ENCODE measurements around the gene MACROD1.

MACROD1 gene

DNA sequence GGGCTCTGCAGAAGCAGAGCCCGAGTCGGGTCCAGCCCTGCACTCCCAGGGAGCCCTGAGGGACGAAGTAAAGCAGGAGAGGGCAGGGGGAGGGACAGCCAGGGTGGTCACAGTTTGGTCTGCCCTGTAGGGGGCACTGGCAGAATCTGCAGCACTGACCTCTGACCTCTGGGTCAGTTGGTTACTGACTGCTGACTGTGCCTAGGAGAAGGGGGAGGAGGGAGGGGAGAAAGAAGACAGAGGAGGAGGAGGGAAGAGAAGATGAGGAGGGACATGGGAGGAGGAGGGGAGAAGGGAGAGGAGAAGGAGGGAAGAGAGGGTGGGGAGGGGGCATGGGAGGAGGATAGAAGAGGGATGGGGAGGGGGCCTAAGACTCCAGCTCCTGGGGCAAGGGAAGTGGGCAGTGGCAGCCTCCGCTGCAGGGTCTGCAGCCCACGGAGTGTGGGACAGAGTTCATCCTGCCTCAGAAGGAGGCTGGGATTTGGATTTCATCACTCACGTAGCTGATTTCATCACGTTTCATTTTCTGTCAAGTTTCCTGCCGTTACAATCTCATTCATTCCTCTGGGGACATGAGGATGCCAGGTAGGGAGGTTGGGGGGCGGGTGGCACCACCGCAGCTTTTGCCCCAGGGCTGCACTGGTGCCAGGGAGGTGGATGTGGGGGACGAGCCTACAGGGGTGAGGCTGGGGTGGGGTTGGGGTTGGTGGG, 75.0 kb downstream of the MACROD1 start:
- DNase-seq: no peak

DNA sequence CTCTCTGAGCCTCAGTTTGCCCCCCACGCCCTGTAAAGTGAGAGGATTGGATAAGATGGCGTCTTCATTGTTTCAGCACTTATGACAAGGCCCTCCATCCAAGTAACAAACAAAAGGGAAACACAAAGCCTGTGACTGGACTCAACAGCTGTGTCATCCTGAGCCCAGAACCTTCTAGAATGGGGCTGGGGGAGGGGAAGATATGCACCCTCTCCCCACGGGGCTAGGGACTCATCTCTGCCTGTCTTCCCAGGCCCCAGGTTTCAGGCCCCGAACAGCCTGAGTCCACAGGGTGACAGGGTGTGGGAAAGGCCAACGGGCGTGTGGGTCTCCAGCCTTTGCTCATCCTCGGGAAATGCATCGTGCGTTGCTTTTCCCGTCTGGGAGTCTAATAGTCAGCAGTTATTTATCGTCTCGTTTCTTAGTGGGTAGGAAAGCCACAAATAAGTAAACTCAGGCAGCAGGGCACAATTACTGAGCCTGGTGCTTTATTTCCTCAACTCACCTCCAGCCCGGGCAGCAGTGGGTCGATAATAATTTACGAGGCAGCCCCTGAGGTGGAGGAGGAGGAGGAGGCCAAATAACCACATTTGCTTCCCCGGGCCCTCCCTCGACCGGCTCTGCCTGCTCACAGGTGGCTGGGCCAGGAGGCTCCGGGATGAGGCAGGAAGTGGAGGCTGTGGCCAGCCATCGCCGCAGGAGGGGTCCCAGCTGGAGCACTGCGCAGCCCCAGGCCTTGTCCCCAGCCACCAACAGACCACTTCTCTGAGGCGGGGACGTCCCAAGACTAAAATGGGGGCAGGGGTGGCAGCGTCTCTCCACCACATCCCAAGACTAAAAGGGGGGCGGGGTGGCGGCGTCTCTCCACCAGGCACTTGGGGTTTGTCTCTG, 75.8 kb downstream of the MACROD1 start:
- no peak for DNase-seq

DNA sequence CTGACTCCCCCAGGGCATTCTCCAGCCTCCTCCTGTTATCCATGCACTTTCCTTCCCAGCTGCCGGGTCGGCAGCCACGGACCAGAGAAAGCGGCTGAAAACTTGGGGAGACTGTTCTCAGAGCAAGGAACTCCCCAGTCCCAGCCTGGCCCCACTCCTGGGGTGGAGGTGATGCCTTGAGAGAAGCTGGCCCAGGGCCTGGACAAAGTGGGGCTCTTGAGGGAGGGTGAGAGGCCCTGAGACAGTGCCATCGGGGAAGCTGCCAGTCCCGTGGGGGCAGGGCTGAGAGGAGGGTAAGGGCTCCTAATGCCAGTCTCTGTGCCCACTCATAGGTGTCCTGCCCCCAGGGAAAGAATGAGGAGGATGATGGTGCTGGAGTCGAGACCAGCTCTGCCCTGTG, 76.4 kb downstream of the MACROD1 start:
- no peak for DNase-seq

DNA sequence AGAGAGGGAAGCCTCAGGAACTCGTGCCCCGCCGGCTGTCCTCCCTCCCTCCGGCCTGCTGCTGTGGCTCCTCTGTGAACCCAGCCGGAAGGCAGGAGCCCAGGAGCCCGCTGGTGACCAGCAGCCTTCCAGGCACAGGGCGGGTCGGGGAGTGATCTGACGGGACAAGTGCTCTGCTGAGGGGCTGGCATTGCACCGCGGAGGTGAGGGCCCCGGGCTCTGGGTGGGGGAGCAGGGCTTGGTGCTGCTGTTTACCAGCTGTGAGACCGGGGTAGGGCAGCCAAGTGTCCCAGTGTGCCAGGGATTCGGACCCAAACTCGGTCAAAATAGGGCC, 76.9 kb downstream of the MACROD1 start:
- DNase-seq: no peak

DNA sequence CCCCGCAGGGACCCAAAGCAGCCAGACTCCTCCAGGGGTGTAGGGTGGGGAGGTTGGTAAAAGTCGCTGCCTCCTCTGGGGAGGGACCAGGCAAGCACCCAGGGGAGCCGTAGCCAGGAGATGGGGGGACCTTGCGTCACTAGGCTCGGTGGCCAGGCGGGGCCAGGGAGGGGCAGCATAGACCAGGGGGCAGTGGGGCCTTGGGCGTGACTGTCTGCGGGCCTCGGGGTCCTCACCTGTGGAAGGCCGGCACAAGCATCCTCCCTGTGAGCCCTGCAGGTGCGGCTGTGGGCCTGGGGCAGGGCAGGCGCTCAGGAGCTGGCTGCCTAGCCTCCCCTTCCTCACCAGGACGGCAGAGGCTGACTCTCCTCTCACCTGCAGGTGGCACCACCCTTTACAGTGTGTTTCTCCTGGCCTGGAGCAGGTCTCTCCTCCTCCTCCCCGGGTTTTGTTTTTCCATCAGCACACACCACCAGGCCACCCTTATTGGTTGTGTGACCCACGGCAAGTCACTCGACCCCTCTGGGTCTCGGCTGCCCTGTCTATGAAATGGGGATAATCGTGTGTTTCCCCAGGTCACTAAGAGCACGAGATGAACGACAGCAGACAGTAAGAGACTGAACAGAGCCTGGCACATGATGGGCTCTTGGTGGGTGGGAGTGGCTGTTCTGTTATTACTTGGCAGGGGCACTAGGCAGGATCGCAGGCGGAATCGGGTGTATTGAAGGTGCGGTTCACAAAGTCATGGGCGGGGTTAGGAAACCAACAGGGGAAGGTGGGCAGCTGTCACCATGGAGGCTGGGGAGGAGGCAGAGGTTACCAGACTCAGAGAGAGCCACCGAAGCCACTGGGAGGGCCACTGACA, 77.5 kb downstream of the MACROD1 start:
- no peak for DNase-seq

DNA sequence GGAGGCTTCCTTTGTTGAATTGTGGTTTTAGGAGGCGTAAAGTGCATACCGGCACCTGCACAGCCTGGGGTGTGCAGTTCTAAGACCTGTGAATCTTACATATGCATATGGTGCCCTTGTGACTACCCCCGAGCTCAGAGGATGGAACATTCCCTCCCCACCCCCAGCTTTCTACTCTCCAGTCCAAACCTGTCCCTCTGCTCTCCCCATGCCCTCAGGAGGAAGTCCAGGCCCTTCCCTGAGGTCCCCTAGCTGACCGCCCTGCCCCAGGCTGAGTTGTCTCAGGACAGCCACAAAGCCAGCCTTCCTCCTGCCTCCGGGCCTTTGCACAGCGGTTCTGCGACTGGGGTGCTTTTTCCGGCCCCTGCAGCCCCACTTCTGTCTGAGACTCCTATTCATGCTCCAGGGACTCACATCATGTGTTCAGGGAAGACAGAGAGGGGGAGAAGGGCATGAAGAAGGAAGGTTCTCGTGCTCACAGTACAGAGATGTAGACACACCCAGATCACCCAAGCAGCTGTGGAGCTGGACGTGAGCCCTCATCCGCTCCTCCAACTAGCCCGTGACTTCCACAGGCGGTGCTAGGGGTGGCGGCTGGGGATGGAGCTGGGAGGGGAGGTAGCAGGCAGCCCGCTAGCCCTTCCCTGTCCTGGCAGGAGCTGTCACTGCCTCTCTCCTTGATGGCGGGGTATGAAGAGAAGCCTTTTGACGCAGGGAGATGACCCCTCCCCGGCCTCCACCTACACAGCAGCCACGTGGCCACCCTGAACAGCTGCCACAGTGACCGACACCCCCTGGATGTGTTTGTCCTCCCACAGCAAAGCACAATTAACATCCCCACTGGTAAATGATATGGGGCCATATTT, 79.4 kb downstream of the MACROD1 start:
- no peak for DNase-seq

DNA sequence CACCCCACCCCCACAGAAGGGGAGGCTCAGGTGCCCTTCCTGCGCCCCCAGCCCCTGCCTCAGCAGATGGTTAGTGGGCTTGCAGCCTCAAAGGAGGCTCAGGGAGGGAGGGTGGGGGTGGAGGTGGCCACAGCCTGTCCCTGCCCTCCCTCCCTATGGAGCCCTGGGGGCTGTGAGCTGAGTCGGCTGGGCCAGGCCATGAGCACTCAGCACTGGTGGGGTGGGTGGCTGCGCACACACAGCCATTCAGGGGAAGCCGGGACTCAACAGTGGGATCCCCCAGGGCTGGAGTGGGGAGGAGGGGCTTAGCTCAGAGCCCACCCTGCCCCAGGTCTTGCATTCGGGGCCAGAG, 80.0 kb downstream of the MACROD1 start:
- DNase-seq: no peak

DNA sequence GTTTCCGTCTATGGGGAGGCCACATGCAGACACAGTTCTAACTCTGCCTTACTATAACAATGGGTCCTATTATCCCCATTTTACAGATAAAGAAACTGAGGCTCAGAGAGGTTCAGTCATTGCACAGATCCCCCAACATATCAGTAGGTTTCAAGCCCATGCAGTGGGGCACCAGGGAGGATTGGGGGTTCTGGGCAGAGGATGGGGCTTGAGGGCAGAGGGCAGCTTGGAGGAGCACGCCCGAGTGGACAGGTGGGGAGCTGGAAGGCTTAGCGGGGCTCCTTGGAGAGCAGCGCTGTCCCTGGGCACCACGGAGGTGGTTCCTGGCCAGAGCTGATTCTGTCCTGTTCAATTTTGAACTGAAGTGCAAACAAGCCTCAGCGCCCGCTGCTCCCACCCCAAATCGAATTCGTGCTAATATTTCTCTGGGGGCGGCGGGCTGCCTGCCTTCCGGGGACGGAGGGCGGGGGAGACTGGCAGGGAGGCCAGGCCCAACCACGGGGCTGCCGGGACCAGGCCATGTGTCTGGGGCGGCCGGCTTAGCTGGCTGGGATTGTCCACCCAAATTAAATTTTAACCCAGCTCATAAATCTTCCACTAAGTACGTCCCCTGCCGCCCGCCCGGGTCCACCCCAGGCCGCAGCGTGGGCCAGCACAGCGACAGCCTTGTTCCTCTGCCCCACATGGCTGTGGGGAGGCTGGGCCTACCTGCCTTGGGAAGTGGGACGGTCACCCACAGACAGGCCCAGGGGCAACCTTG, 80.8 kb downstream of the MACROD1 start:
- DNase-seq: no peak

DNA sequence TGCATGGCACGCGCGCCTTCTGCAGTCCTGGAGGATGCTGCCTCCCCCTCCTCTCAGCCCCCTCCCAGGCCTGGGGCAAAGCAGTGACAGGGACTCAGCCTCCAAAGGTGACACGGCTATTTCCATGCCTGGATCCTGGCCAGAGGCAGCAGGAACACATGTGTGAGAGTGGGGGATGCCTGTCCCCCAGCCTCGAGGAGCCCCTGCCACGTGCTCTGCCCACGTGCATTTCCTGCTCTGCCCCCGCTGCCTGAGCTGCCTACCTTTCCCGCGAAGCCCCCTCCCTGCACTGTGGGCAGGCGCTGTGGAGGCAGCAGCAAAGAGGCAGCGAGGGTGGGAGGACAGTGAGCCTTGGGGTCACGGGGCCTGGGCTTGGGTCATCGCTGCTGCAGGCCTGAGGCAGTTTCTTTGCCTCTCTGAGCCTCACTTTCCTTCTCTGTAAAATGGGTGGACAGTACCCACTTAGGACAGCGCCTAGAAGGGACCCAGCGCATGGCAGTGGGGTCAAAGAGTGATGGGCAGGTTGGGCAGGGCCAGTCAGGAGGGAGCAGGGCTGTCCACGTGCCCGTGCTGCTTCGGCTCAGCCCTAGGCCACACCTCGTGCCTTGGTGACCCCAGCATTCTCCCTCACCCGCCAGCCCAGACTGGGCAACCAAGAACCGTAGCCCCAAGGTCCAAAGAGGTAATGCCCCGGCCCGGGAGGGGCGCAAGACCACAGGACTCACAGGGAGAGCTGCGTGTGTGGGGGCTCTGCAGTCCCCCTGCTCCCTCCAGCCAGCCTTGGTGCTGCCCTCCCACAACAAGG, 81.6 kb downstream of the MACROD1 start:
- DNase-seq: no peak

DNA sequence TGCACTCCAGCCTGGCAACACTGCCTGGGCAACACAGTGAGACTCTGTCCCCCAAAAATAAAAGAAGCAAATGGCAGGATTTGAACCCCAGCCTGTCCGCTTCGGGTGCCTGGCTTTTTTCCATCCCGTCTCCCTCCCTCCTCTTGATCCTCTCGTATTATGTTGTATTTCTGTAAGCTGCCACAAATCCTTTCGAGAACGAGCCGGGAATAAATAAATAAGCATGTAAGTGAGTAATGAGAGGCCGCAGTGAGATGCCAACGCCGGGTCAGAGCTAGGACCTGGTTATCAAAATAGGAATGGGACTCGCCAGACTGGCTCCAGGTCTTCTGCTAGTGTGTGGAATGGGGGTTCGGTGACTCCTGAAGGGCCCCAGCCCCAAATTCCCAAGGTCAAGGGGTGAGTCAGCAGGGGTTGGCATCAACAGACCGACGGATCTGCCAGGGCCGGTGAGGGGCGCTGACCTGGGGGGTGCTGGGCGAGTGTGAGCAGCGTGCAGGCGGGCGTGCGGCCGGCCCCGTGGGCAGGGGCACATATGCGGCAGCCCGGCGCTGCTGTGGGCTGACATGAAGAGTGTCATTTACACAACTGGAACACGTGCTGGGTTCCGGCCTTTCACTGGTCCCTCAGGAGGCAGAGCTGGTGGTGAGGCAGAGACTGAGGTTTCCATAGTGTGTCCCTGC, 82.4 kb downstream of the MACROD1 start:
- no peak for DNase-seq

DNA sequence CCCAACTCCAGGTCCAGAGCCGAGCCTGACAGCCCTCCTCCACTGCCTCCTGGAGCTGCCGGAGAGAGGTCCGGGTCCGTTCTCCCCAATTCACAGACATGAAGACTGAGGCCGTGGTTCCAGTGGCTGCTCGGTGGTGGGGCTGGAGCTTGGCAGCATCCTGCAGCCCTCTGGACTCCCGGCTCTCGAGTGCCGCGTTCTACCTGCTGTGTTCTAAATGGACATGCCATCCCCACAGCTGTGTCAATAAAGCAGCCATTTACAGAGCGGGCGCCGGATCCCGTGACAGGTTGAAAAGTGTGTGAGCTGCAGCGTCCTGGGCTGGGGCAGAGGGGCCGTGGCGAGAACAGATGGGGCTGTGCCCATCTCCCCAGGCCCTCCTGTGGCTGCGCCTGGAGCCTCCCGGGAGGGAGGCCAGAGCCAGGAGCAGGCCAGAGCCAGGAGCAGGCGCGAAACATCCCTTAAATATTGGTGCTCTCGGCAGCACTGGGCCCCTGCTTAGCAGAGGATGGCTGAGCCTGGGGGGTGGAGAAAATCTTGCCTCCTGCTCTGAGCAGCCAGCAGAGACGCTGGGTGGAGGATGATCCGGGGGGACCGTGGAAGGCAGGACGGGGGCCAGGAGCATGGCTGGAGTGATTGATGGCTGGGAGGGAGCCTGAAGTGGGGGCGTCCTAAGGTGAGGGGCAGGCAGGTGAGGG, 84.0 kb downstream of the MACROD1 start:
- DNase-seq: no peak

DNA sequence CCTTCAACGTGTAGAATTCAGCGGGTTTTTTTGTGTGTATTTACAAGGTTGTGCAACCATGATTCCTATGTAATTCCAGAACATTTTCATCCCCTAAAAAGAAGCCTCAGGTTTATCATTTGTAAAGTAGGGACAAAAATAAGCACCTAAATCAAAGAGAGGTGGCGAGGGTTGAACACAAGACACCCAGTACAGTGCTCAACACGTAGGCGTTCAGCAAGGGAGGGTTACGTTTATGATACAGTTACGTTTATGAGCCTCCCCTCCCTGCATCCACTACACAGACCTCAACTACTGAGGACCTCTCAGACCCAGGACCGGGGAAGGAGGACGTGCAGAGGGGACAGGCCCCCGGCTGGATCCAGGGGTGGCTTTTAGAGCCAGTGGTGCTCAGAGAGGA, 85.5 kb downstream of the MACROD1 start:
- no peak for DNase-seq

DNA sequence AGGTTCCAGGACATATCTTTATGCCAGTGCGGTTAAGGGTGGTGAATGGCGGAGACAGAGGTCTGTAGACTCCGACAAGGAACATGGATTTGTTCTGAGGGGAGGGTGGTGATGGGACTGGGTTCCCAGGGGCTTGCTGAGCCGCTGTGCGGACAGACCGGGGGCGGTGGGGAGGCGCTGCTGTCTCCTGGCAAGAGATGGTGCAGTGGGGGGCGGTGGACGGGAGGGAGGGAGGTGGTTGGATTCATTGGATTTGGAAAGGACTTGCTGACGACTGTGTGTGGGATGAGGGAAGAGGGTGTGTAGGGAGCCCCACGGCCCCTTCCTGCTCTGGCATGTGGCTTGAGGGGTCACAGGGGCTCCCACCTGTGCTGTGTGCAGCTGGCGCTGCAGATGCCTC, 87.0 kb downstream of the MACROD1 start:
- DNase-seq: no peak

DNA sequence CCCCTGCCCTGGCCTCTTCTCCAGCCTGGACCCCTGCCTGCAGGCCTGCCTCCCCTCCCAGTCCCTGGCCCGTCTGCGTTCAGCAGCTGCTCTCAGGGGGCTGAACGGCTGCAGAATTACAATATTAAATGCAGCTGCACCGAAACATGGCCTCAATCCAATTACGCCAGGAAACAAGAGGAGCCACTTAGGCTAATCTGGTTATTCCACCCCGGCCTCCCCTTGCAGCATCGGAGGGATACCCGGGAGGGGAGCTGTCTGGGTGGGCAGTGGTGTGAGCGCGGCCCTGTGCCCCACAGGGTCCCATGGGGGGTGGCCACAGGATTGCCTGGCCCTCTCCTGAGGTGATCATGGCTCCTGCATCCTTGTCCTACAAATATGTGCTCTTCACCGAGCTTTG, 87.6 kb downstream of the MACROD1 start:
- DNase-seq: no peak

DNA sequence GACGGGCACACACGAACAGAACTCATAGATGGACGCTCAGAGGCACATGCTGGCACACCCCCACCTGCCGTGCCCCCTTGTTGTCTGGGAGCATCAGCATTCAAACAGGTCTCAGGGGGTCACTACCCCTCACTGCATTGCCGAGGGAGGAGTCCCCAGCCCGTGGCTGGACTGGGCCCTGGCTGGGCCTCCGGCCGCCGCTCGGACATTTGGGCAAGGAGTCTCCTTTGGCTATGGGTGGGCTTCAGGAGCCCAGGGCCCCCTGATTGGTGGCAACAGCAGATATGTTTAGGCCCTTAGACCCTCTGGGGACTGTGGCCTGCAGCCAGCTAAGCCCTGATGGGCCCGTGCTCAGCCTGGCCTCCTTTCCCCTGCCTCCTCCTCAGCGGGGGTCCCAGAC, 88.3 kb downstream of the MACROD1 start:
- DNase-seq: no peak

DNA sequence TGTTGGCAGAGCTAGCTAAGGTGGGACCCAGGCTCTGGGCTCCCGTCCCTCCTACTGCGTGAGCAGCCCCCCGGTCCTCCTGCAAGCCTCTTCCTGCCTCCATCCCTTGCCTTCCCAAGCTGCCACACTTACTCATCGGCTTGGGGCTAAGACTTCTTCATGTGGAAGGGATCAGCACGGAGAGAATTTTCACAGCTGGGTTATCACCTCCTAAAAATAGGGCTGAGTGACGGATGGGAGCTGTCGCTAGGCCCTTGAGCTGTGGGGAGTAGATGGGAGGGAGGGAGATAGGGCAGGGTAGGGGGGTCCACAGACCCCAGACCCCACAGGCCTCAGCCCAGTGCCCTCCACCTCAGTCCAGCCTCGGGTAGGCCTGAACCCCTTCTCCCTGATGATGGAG, 89.2 kb downstream of the MACROD1 start:
- DNase-seq: no peak

DNA sequence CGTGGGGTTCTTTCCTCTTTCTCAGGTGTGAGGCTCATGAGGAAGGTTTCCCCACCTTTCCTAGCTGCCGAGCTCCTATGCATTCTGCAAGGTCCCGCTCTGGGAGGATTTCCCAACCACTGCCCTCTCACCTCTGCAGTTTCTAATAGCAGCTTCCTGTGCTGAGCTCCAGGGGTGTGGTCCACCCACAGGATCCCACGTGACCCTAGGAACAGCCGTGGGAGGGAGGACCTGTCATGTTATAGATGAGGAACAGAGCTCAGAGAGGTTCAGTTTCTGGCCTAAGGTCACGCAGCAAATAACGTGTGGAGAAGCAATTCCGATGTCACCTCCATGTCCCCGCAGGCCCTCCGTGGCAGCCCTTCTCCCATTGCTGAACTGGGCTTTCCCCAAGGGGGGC, 91.7 kb downstream of the MACROD1 start:
- DNase-seq: no peak

DNA sequence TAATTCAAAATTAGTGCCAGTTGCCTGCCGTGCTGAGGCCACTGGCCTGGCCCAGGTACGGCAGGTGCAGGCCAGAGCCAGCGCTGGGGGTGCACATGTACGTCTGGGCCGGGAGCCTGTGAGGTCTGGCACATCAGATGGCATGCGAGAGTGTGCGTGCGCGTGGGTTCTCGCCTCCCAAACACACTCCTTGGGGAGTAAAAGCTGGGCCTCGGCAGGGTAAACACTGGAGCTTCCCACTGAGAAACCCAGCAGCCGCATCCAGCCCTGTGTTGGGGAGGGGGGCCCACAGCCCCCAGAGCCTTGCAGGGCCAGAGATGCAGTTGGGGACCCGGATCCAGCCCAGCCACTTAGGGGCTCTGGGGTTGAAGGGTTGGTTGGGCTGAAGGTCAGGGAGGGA, 92.4 kb downstream of the MACROD1 start:
- no peak for DNase-seq

DNA sequence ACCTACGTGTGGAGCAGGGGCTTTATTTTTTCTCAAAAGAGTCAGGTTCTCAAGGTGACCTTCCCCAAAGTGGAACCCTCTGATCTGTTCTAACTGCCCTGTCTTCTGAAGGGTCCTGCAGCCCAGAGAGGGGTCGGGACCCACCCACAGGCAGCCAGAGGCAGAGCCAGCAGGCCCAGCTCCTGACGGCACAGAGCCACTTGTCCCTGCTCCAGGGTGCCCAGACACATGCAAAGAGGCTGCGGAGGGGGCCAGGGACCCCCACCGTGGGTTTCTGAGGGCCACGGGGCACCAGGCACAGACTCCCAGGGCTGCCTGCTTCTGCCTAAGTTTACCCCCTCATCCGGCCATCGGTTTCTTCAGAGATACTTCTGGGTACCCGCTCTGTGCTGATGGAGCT, 93.0 kb downstream of the MACROD1 start:
- no peak for DNase-seq

DNA sequence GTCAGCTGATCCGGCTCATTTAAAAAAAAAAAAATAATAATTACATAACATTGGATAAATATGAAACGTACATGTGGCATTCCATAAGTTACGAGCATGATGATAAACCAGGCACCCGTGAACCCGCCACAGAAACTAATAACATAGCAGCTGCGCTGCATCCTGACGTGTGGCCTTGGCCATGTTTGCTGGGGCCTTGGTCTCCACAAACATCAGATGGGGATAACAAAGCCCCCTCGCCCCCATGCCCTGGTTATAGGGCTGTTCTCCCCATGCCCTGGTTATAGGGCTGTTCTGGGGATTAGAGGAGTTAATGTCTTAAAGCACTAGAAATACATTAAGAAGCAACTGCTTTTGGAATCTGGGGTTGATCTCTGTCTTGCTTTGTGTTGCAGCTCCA, 93.5 kb downstream of the MACROD1 start:
- DNase-seq: no peak
